ENCODE measurements around the gene AFAP1. TPM values are rescaled to one million over a fixed set of nuclear protein-coding genes. Genes with fewer than 3 reads are reported as not detected.
A peak's percentile ranks its signal among the peaks of the same experiment; 100 is the strongest.

AFAP1 gene
- total RNA-seq, 1 experiment from 2014 or later: 42.1 TPM

DNA sequence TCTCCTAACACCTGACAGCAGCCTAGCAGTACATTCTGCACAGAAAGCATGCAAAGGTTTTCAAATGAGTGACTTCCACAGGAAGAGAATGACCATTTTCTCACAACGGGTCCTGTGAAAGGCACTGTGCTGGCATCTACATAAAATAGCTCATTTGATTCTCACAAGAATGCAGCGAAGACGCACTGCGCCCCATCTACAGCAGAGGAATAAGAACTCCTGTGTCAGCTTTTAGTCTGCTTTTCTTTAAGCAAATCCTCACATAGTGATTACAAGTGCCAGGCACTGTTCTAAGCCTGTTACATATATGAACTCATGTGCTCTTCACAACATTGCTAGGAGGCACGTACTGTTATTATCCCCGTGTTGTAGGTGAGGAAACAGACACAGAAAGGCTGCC is 62.5 kb downstream of the AFAP1 start:
- no TSS peak for BruUV-seq (replicated peaks)
- no peak overlapping the region for H3K4me2 ChIP-seq (ENCODE audit: low read length)
- DNase-seq (no peak), ATAC-seq (no peak)
- no peaks in the 10 kb centered on the region for H3K9me2 ChIP-seq (replicated peaks; ENCODE audit: low read length)
- H3K27ac ChIP-seq (ENCODE audit: low read length): no peak overlapping the region
- no peak overlapping the region for H3K4me3 ChIP-seq (ENCODE audit: low read length)
- no peak overlapping the region for H2AFZ ChIP-seq (ENCODE audit: low read length)
- ChIA-PET POLR2A (ENCODE audit: unreplicated experiment) (interaction anchor here (0.6 kb wide), 1 partner anchor 670 kb away, joined by 7 read pairs; no protein-coding TSS in a partner anchor), CTCF (no interaction called here)
- H3K79me2 ChIP-seq (ENCODE audit: low read length): peaks cover 93% of the 10 kb centered on the region
- H3F3A ChIP-seq (ENCODE audit: low read length, unreplicated experiment): no peaks in the 10 kb centered on the region
- no peak for TF ChIP-seq EZH2 (IDR thresholded peaks at IDR 0.05; ENCODE audit: low read length, unreplicated experiment)
- TF ChIP-seq EZH2phosphoT487 (IDR thresholded peaks at IDR 0.05; ENCODE audit: borderline replicate concordance, low read length): no peak
- TF ChIP-seq, protein P1, sequence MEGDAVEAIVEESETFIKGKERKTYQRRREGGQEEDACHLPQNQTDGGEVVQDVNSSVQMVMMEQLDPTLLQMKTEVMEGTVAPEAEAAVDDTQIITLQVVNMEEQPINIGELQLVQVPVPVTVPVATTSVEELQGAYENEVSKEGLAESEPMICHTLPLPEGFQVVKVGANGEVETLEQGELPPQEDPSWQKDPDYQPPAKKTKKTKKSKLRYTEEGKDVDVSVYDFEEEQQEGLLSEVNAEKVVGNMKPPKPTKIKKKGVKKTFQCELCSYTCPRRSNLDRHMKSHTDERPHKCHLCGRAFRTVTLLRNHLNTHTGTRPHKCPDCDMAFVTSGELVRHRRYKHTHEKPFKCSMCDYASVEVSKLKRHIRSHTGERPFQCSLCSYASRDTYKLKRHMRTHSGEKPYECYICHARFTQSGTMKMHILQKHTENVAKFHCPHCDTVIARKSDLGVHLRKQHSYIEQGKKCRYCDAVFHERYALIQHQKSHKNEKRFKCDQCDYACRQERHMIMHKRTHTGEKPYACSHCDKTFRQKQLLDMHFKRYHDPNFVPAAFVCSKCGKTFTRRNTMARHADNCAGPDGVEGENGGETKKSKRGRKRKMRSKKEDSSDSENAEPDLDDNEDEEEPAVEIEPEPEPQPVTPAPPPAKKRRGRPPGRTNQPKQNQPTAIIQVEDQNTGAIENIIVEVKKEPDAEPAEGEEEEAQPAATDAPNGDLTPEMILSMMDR (conservative IDR thresholded peaks at IDR 0.05; ENCODE audit: low read depth, low read length): no peak
- H3K9me3 ChIP-seq (ENCODE audit: low read length): no peaks in the 10 kb centered on the region
- H3K27me3 ChIP-seq (ENCODE audit: low read length): no peaks in the 10 kb centered on the region
- no peak overlapping the region for H3K9ac ChIP-seq (ENCODE audit: low read length)
- intact Hi-C loops (cut with micrococcal nuclease): no loop called here
- H4K20me1 ChIP-seq (ENCODE audit: low read length): no peaks in the 10 kb centered on the region
- H3K4me1 ChIP-seq (ENCODE audit: insufficient read depth, low read length): peaks cover 56% of the 10 kb centered on the region
- H3K36me3 ChIP-seq (ENCODE audit: low read depth, low read length): no peaks in the 10 kb centered on the region

DNA sequence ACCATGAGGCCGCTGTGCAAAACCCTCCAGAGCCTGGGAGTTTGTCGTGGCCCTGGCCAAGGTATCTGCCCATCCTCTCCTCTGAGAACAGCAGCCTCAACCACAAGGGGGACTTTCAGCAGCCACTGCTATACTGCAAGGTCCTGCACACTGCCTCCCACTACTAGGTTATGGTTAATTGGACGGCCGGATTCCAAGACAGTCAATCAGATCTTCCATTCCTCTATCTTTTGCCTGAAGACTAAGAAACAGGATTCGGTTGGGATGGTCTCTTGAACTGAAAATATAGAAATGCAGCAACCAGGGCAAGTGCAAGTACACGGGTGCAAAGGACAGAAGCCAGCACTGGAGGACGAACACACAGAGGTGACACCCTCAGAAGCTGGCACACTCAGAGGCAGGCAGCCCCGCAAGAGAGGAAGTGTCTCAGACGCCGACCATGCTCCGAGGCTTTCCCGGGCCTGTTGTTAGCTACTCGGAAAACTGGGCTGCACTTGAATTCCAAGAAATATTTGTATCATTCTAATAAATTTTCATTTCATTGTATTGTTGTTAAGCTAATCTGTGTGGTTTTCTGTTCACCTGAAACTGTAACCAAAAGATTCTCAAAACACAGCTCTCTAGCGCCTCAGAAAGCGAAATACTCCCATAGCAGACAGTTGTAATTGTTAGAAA is 63.3 kb downstream of the AFAP1 start:
- Histone ChIP-seq H3K27me3 (ENCODE audit: low read length) (no peaks in the 10 kb centered on the region), H3K4me3 (ENCODE audit: low read length) (no peak overlapping the region), H3K9me2 (replicated peaks; ENCODE audit: low read length) (no peaks in the 10 kb centered on the region), H3K4me2 (ENCODE audit: low read length) (no peak overlapping the region), H3K4me1 (ENCODE audit: insufficient read depth, low read length) (peaks cover 57% of the 10 kb centered on the region), H3K9ac (ENCODE audit: low read length) (no peak overlapping the region), H3K36me3 (ENCODE audit: low read depth, low read length) (peaks cover 5% of the 10 kb centered on the region), H3K27ac (ENCODE audit: low read length) (no peak overlapping the region), H3K79me2 (ENCODE audit: low read length) (peaks cover 93% of the 10 kb centered on the region), H3K9me3 (ENCODE audit: low read length) (no peaks in the 10 kb centered on the region), H2AFZ (ENCODE audit: low read length) (no peak overlapping the region), H3F3A (ENCODE audit: low read length, unreplicated experiment) (no peaks in the 10 kb centered on the region), H4K20me1 (ENCODE audit: low read length) (no peaks in the 10 kb centered on the region)
- TF ChIP-seq EZH2 (IDR thresholded peaks at IDR 0.05; ENCODE audit: low read length, unreplicated experiment) (no peak), EZH2phosphoT487 (IDR thresholded peaks at IDR 0.05; ENCODE audit: borderline replicate concordance, low read length) (no peak)
- TF ChIP-seq, protein P1 (conservative IDR thresholded peaks at IDR 0.05; ENCODE audit: low read depth, low read length): peak; percentile 45; the same call in 1 of the 2 replicates
- BruUV-seq (replicated peaks): no TSS peak
- ATAC-seq: peak; percentile 25; the same call in 1 of the 2 replicates
- CTCF ChIA-PET: no interaction called here
- no peak for DNase-seq
- POLR2A ChIA-PET (ENCODE audit: unreplicated experiment): no interaction called here
- intact Hi-C loops (cut with micrococcal nuclease): no loop called here

DNA sequence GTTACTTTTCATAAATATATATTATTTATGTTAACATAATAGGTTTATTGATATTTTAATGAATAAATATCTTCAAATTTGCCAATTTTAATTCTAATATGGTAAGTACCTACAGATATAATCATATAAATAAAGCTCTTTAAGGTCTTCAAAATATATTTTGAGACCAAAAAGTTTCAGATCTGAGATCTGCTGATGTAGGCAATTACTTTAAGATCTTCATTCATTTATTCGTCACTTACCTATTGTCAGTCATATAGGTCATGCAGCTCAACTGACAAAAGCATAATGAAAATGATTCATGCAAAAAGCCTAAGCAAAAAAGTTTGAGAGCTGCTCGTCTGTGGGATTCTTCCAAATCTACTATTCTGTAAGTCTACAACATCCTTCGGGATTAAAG is 64.8 kb downstream of the AFAP1 start:
- BruUV-seq (replicated peaks): no TSS peak
- peaks cover 45% of the 10 kb centered on the region for H3K4me1 ChIP-seq (ENCODE audit: insufficient read depth, low read length)
- no peaks in the 10 kb centered on the region for H3F3A ChIP-seq (ENCODE audit: low read length, unreplicated experiment)
- H3K27me3 ChIP-seq (ENCODE audit: low read length): no peaks in the 10 kb centered on the region
- TF ChIP-seq EZH2phosphoT487 (IDR thresholded peaks at IDR 0.05; ENCODE audit: borderline replicate concordance, low read length) (no peak), EZH2 (IDR thresholded peaks at IDR 0.05; ENCODE audit: low read length, unreplicated experiment) (no peak)
- TF ChIP-seq, protein P1 (conservative IDR thresholded peaks at IDR 0.05; ENCODE audit: low read depth, low read length): no peak
- peaks cover 98% of the 10 kb centered on the region for H3K79me2 ChIP-seq (ENCODE audit: low read length)
- ATAC-seq (no peak), DNase-seq (no peak)
- POLR2A ChIA-PET (ENCODE audit: unreplicated experiment): no interaction called here
- H3K36me3 ChIP-seq (ENCODE audit: low read depth, low read length): peaks cover 14% of the 10 kb centered on the region
- H3K9me2 ChIP-seq (replicated peaks; ENCODE audit: low read length): no peaks in the 10 kb centered on the region
- H3K4me3 ChIP-seq (ENCODE audit: low read length): no peak overlapping the region
- H3K27ac ChIP-seq (ENCODE audit: low read length): no peak overlapping the region
- no peak overlapping the region for H2AFZ ChIP-seq (ENCODE audit: low read length)
- CTCF ChIA-PET: no interaction called here
- no peak overlapping the region for H3K9ac ChIP-seq (ENCODE audit: low read length)
- H4K20me1 ChIP-seq (ENCODE audit: low read length): no peaks in the 10 kb centered on the region
- H3K9me3 ChIP-seq (ENCODE audit: low read length): no peaks in the 10 kb centered on the region
- H3K4me2 ChIP-seq (ENCODE audit: low read length): no peak overlapping the region
- intact Hi-C loops (cut with micrococcal nuclease): no loop called here
